GM19438 (cell line): ENCODE measurements around the gene MUC20.

Experiments used
- ATAC-seq: cut with Tn5 transposase; IDR thresholded peaks from one replicate; pipeline ENCODE4 v1.9.1; 2021; ENCODE audit warnings: low read depth; ENCODE audit not compliant: unreplicated experiment

The MUC20 gene

GRCh38 chr3:195752546-195753331, 32.0 kb downstream of the MUC20 start:
- no peak for ATAC-seq

- no peak for ATAC-seq
These were observed 32.8 kb downstream of the MUC20 start for GRCh38 chr3:195753581-195753980.

GRCh38 chr3:195754141-195754540, 33.4 kb downstream of the MUC20 start:
- no peak for ATAC-seq

GRCh38 chr3:195754906-195755305, 34.1 kb downstream of the MUC20 start:
- ATAC-seq = no peak

GRCh38 chr3:195755391-195755790, 34.6 kb downstream of the MUC20 start:
- no peak for ATAC-seq

- ATAC-seq = no peak
These were observed 35.3 kb downstream of the MUC20 start for GRCh38 chr3:195755791-195756676.

- no peak for ATAC-seq
These were observed 36.6 kb downstream of the MUC20 start for GRCh38 chr3:195757438-195757770.

GRCh38 chr3:195757827-195758226, 37.0 kb downstream of the MUC20 start:
- ATAC-seq = no peak

GRCh38 chr3:195758721-195759353, 38.1 kb downstream of the MUC20 start:
- ATAC-seq = no peak

GRCh38 chr3:195760345-195761122, 39.8 kb downstream of the MUC20 start:
- no peak for ATAC-seq

GRCh38 chr3:195761123-195761566, 40.4 kb downstream of the MUC20 start:
- ATAC-seq = no peak

- ATAC-seq = no peak
These were observed 40.9 kb downstream of the MUC20 start for GRCh38 chr3:195761567-195762248.

GRCh38 chr3:195762249-195762585, 41.4 kb downstream of the MUC20 start:
- no peak for ATAC-seq

GRCh38 chr3:195762611-195763010, 41.8 kb downstream of the MUC20 start:
- ATAC-seq = no peak

GRCh38 chr3:195763076-195763830, 42.5 kb downstream of the MUC20 start:
- no peak for ATAC-seq

GRCh38 chr3:195763843-195764825, 43.4 kb downstream of the MUC20 start:
- no peak for ATAC-seq

GRCh38 chr3:195764961-195765706, 44.4 kb downstream of the MUC20 start:
- no peak for ATAC-seq
